Measurements from ENCODE around the gene NR3C2. TPM values are rescaled to one million over a fixed set of nuclear protein-coding genes. Genes with fewer than 3 reads are reported as not detected.

The NR3C2 gene
- total and polyA plus RNA-seq, 4 donors, result 2.8 to 43.9 (median 11.5) TPM

DNA sequence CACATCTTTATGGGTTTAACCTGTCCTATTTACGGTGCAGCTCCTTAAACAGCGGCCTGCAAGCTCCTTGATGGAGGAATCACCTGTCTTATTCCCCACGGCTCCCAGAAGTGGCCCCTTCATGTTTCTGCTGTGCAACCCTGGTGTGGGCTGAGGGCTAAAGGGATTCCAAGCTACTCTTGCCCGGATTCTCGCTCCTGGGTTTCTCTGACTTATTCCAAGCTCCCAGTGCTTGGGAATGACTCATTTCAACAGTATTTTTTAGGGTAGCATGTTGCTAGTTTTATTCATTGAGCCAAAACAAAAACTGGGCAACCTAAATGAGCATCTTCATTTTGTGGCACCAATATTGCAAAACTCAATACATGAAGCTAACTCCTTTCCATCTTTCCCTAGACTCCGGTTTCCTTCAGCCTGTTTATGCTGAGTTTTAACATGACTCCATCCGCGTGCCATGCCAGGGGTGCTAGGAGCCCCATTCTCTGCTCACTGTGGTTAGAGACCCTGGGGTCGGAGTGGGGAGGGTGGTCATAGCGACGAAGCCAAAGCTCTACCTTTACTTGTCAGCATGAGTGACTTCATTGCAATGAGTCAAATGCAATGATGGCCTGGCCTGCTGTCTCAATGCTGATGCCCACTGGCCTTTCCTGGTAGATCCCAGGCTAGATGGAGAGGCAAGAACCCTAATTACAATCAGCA, 349.7 kb downstream of the NR3C2 start:
- no peak overlapping the region for H3K4me3 ChIP-seq
- H3K36me3 ChIP-seq (ENCODE audit: control insufficient read depth in 4 of 4, insufficient read depth in 4 of 4, low read length in 4 of 4), result peaks cover 0 to 10% (median 0%) of the 10 kb centered on the region in 4 donors
- H3K9me3 ChIP-seq (ENCODE audit: control insufficient read depth in 4 of 4, insufficient read depth in 3 of 4, low read length in 3 of 4), result no peaks in the 10 kb centered on the region
- WGBS, 2 donors, result 96% methylated on average over 11 of the region's 11 CpGs
- no peak for DNase-seq
- H3K27ac ChIP-seq (ENCODE audit: low read depth in 1 of 2, low read length in 1 of 2), result no peak overlapping the region
- H3K9ac ChIP-seq (ENCODE audit: insufficient read depth in 1 of 2, low read length in 2 of 2), result no peak overlapping the region
- no peak for TF ChIP-seq CTCF (IDR thresholded peaks at IDR 0.05; ENCODE audit: control extremely low read depth, extremely low read depth)
- no peaks in the 10 kb centered on the region for H3K27me3 ChIP-seq (ENCODE audit: control insufficient read depth in 3 of 3, insufficient read depth in 3 of 3, low read length in 2 of 3)
- no peak for ATAC-seq (ENCODE audit: insufficient read depth, low FRiP score)
- H3K4me1 ChIP-seq (ENCODE audit: control insufficient read depth in 5 of 5, insufficient read depth in 5 of 5, low read length in 5 of 5), result peaks cover 0 to 10% (median 0%) of the 10 kb centered on the region in 5 donors

DNA sequence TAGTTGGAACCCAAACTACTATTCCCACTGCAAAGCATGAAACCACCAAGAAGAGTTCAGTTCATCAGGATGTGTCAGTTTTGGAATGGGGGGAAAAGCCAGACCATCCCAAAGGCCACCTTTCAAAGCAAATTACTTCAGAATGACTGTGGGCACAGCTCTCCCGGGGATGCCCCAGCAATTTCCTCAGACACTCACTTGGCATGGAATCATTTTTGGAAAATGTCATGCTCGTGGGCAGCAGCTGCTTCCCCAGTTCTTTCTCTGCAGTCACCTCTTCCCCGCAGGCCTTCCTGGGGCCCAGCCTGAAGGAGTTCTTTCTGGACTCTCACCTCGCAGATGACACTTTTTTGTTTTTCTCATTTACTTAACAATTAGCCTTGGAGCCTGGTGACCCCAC, 350.3 kb downstream of the NR3C2 start:
- Histone ChIP-seq H3K9ac (ENCODE audit: insufficient read depth in 1 of 2, low read length in 2 of 2) (no peak overlapping the region), H3K9me3 (ENCODE audit: control insufficient read depth in 4 of 4, insufficient read depth in 3 of 4, low read length in 3 of 4) (no peaks in the 10 kb centered on the region), H3K27ac (ENCODE audit: low read depth in 1 of 2, low read length in 1 of 2) (no peak overlapping the region), H3K27me3 (ENCODE audit: control insufficient read depth in 3 of 3, insufficient read depth in 3 of 3, low read length in 2 of 3) (no peaks in the 10 kb centered on the region), H3K36me3 (ENCODE audit: control insufficient read depth in 4 of 4, insufficient read depth in 4 of 4, low read length in 4 of 4) (peaks cover 0 to 10% (median 0%) of the 10 kb centered on the region in 4 donors), H3K4me3 (no peak overlapping the region), H3K4me1 (ENCODE audit: control insufficient read depth in 5 of 5, insufficient read depth in 5 of 5, low read length in 5 of 5) (peaks cover 0 to 10% (median 0%) of the 10 kb centered on the region in 5 donors)
- TF ChIP-seq CTCF (IDR thresholded peaks at IDR 0.05; ENCODE audit: control extremely low read depth, extremely low read depth), result no peak
- no peak for DNase-seq
- no peak for ATAC-seq (ENCODE audit: insufficient read depth, low FRiP score)
- 85 to 94% methylated on average over 4 of the region's 4 CpGs for WGBS, 2 donors

DNA sequence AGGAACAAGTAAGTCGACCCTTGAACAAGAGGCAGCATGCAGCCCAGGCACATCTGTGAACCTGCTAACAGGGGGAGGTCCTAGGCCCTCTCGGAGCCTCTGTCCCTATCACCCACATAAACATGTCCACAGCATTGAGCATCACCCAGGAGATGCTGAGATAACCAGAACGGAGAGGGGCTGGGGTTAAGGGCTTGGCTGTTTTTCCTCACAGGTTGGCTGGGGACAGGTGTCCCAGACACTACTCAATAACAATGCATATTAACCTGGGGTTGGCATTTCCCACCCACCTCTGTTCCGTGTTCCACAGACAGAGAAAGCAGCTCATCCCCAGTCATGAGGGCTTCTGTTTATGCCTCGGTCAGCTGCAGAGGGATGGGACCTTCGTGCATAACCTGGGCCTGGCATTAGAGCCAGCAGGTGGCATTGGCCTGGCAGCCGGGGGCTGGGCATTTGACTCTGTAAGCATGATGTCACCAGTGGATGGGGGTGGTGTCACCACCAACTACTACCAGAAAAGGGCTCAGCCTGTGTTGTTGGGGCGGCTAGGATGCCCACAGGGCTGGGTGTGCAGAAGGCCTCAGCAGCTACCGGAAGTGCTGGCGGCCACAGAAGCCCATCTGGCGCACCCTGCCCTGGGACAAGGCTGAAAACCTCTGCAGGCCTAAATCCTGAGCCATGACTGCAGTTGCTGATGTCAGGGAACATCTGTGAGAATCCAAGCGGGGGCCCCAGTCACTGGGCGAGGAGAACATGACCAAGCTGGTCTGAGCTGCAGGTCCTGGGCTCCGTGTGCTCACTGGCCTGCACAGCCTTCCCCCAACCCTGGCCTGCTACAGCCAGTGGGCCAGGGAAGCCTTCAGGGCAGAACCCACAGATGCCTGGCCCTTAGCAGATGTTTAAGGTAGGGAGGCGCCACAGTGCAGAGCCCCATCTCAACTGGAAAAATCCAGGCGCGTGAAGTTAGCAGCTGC, 351.4 kb downstream of the NR3C2 start:
- Histone ChIP-seq H3K36me3 (ENCODE audit: control insufficient read depth in 4 of 4, insufficient read depth in 4 of 4, low read length in 4 of 4) (peaks cover 0 to 10% (median 0%) of the 10 kb centered on the region in 4 donors), H3K27me3 (ENCODE audit: control insufficient read depth in 3 of 3, insufficient read depth in 3 of 3, low read length in 2 of 3) (no peaks in the 10 kb centered on the region), H3K4me1 (ENCODE audit: control insufficient read depth in 5 of 5, insufficient read depth in 5 of 5, low read length in 5 of 5) (peaks cover 0 to 10% (median 0%) of the 10 kb centered on the region in 5 donors), H3K9me3 (ENCODE audit: control insufficient read depth in 4 of 4, insufficient read depth in 3 of 4, low read length in 3 of 4) (no peaks in the 10 kb centered on the region), H3K4me3 (no peak overlapping the region), H3K9ac (ENCODE audit: insufficient read depth in 1 of 2, low read length in 2 of 2) (no peak overlapping the region), H3K27ac (ENCODE audit: low read depth in 1 of 2, low read length in 1 of 2) (no peak overlapping the region)
- DNase-seq, result no peak
- no peak for ATAC-seq (ENCODE audit: insufficient read depth, low FRiP score)
- WGBS, 2 donors, result 94 to 95% methylated on average over 17 of the region's 17 CpGs
- no peak for TF ChIP-seq CTCF (IDR thresholded peaks at IDR 0.05; ENCODE audit: control extremely low read depth, extremely low read depth)

Data from lung (tissue), 12 donors.